ENCODE data around the gene ROS1. TPM values are rescaled to one million over a fixed set of nuclear protein-coding genes. Genes with fewer than 3 reads are reported as not detected.

The ROS1 gene
- total RNA-seq, 1 donor = 0.18 TPM

- no peak for DNase-seq (ENCODE audit: low read depth)
- no peak overlapping the region for H3K4me3 ChIP-seq (ENCODE audit: low read depth, low read length)
- no peak for TF ChIP-seq CTCF (IDR thresholded peaks at IDR 0.05; ENCODE audit: insufficient read depth, low read length)
These were observed 36.3 kb downstream of the ROS1 start for GRCh38 chr6:117389227-117390057.

- DNase-seq (ENCODE audit: low read depth) = no peak
- H3K4me3 ChIP-seq (ENCODE audit: low read depth, low read length) = no peak overlapping the region
- TF ChIP-seq CTCF (IDR thresholded peaks at IDR 0.05; ENCODE audit: insufficient read depth, low read length) = no peak
These were observed 38.2 kb downstream of the ROS1 start for GRCh38 chr6:117387454-117387974.

DNA sequence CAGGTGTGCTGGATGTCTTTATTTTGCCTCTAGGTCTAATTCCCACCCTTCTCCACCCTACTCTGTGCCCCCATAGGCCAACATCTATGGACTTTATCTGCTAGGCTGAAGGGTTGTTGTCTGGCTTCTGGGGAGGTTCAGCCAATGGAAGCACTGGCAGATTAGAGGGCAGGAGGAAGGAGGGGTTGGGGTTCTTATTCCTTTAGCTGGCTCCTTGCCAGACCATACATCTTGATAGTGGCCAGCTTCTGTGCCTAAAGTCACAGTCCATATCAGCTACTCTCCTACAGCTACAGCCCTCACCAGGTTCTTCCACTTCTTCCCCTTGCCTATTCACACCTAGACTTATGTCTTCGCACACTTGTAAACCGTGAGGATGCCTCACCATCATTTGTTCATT is 41.1 kb downstream of the ROS1 start:
- DNase-seq (ENCODE audit: low read depth) = no peak
- H3K4me3 ChIP-seq (ENCODE audit: low read depth, low read length) = no peak overlapping the region
- no peak for TF ChIP-seq CTCF (IDR thresholded peaks at IDR 0.05; ENCODE audit: insufficient read depth, low read length)

DNA sequence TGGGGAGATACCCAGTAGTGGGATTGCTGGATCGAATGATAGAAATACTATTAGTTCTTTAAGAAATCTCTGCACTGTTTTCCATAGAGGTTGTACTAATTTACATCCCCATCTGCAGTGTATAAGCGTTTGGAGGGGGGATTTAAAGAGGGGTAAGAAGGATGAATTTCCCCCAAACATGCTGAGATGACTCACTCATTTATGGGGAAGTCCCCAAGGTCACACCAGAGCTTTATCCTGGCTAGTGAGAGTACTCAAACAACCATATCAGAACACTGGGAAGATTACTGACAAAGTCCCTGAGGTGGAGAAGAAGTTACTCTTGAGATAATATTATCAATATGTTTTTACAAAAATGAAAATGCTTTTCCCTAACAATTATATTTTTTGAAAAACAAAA is 44.0 kb downstream of the ROS1 start:
- no peak overlapping the region for H3K4me3 ChIP-seq (ENCODE audit: low read depth, low read length)

GRCh38 chr6:117380298-117380697 is 45.4 kb downstream of the ROS1 start:
- TF ChIP-seq CTCF (IDR thresholded peaks at IDR 0.05; ENCODE audit: insufficient read depth, low read length) = no peak
- H3K4me3 ChIP-seq (ENCODE audit: low read depth, low read length) = no peak overlapping the region
- DNase-seq (ENCODE audit: low read depth) = no peak

More for the DNA sequence above, 44.0 kb downstream of the ROS1 start:
- no peak for DNase-seq (ENCODE audit: low read depth)
- TF ChIP-seq CTCF (IDR thresholded peaks at IDR 0.05; ENCODE audit: insufficient read depth, low read length) = no peak

GRCh38 chr6:117375446-117375845 is 50.3 kb downstream of the ROS1 start:
- H3K4me3 ChIP-seq (ENCODE audit: low read depth, low read length) = no peak overlapping the region
- TF ChIP-seq CTCF (IDR thresholded peaks at IDR 0.05; ENCODE audit: insufficient read depth, low read length) = no peak
- no peak for DNase-seq (ENCODE audit: low read depth)
